Psoas muscle (tissue), 8 donors: ENCODE data around the gene HCN3. TPM values are rescaled to one million over a fixed set of nuclear protein-coding genes. Genes with fewer than 3 reads are reported as not detected.

Experiments used
- ATAC-seq, 4 donors: fragments of 200-7000 bp; cut with Tn5 transposase; one replicate each; pipeline ENCODE4 v1.9.1; 2020; ENCODE audit warnings: moderate library complexity in 3 of 4, mild to moderate bottlenecking in 2 of 4
- DNase-seq, 2 donors: peaks; one replicate each; pipeline ENCODE4 v3.0.0-alpha.2; 2020
- H3K27ac ChIP-seq: fragments of 200-600 bp; one replicate; pipeline ENCODE4 v1.8.0; 2022
- H3K27me3 ChIP-seq, 3 donors: fragments of 200-600 bp in 1 of 3; one replicate each; pipeline versions ENCODE4 v1.6.1 to v1.8.0; 2013 to 2022; ENCODE audit warnings: low read length in 2 of 3, mild to moderate bottlenecking in 2 of 3, moderate library complexity in 1 of 3; ENCODE audit not compliant: insufficient read depth in 3 of 3
- H3K36me3 ChIP-seq, 2 donors: fragments of 200-600 bp in 1 of 2; one replicate each; pipeline versions ENCODE4 v1.6.1 to v1.8.0; 2013 to 2022; ENCODE audit warnings: low read depth in 1 of 2, mild to moderate bottlenecking in 1 of 2, moderate library complexity in 1 of 2; ENCODE audit not compliant: insufficient read depth in 1 of 2
- H3K4me1 ChIP-seq: fragments of 200-600 bp; one replicate; pipeline ENCODE4 v1.8.0; 2022
- H3K4me3 ChIP-seq: fragments of 200-600 bp; one replicate; pipeline ENCODE4 v1.8.0; 2022; ENCODE audit warnings: mild to moderate bottlenecking
- H3K9me3 ChIP-seq: fragments of 200-600 bp; one replicate; pipeline ENCODE4 v1.8.0; 2022
- WGBS, 3 donors: extraction: QIAGEN DNeasy Blood & Tissue Kit; methylation state at CpG; one replicate each; pipeline versions ENCODE4 v1.1.6 to v1.1.7; 2013; 5-methylcytosine and 5-hydroxymethylcytosine counted together
- intact Hi-C, 2 donors: fragments of 100-400 bp; cut with DNase I; formaldehyde crosslinking; loops; one replicate each; pipeline versions ENCODE4 v1.11.0 to v1.14.2; 2022
- polyA plus RNA-seq, 3 donors: library from polyadenylated mRNA; stranded (reverse); fragments of 200-250 nt; gene quantifications; one replicate each; pipeline ENCODE4 v1.2.3, GENCODE V29; 2013
- total RNA-seq, 4 donors: library from RNA; stranded (reverse); fragmentation: NEBNext Ultra II Directional in 2 of 4; extraction: Animal tissue kit (Norgen Biotek cat#: 25700) in 2 of 4; gene quantifications; one replicate each; pipeline versions ENCODE4 v1.2.1 to v1.2.4, GENCODE V29; 2021 to 2023
- TF ChIP-seq, protein P1 (sequence below): fragments of 200-600 bp; IDR thresholded peaks from one replicate; pipeline ENCODE4 v1.8.0; 2022; ENCODE audit warnings: antibody characterized with exemption
- donor health status: healthy with polysubstance abuse.
- donor health status: DM: no; HTN: no; CAD: no; lungs with moderate emphysema.
- donor health status: Bipolar disorder and iron deficiency.
- donor health status: healthy.
- donor health status: DM: yes; HTN: yes; CAD: no.
- donor health status: DM: no; HTN: no; CAD: no.
- donor health status: DM: no; HTN: no; CAD: no.
- donor health status: DM: yes; HTN: yes; CAD: no.

The HCN3 gene
- total and polyA plus RNA-seq, 7 donors: 0.27 to 0.97 (median 0.45) TPM; not detected in 1

- no peak overlapping the region for H3K4me3 ChIP-seq
- peaks cover 3 to 56% of the 10 kb centered on the region in 2 donors for H3K36me3 ChIP-seq
- TF ChIP-seq, protein P1, sequence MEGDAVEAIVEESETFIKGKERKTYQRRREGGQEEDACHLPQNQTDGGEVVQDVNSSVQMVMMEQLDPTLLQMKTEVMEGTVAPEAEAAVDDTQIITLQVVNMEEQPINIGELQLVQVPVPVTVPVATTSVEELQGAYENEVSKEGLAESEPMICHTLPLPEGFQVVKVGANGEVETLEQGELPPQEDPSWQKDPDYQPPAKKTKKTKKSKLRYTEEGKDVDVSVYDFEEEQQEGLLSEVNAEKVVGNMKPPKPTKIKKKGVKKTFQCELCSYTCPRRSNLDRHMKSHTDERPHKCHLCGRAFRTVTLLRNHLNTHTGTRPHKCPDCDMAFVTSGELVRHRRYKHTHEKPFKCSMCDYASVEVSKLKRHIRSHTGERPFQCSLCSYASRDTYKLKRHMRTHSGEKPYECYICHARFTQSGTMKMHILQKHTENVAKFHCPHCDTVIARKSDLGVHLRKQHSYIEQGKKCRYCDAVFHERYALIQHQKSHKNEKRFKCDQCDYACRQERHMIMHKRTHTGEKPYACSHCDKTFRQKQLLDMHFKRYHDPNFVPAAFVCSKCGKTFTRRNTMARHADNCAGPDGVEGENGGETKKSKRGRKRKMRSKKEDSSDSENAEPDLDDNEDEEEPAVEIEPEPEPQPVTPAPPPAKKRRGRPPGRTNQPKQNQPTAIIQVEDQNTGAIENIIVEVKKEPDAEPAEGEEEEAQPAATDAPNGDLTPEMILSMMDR: no peak
- intact Hi-C loops: no loop called here
- H3K4me1 ChIP-seq: peaks cover 10% of the 10 kb centered on the region
- no peaks in the 10 kb centered on the region for H3K27me3 ChIP-seq
- no peaks in the 10 kb centered on the region for H3K9me3 ChIP-seq
- WGBS, 3 donors: 94 to 96% (median 94%) methylated on average over 3 of the region's 3 CpGs
- no peak overlapping the region for H3K27ac ChIP-seq
- no peak for DNase-seq
- no peak for ATAC-seq
Measured at GRCh38 chr1:155316922-155317321, 39.7 kb downstream of the HCN3 start.

GRCh38 chr1:155318082-155318481 lies 40.8 kb downstream of the HCN3 start:
- Histone ChIP-seq H3K9me3 (no peaks in the 10 kb centered on the region), H3K4me1 (peaks cover 20% of the 10 kb centered on the region), H3K4me3 (no peak overlapping the region), H3K27ac (no peak overlapping the region), H3K36me3 (peaks cover 3 to 44% of the 10 kb centered on the region in 2 donors), H3K27me3 (no peaks in the 10 kb centered on the region)
- TF ChIP-seq, protein P1: no peak
- 92 to 97% (median 92%) methylated on average over 9 of the region's 9 CpGs for WGBS, 3 donors
- intact Hi-C loops: no loop called here
- ATAC-seq (no peak), DNase-seq (no peak)

DNA sequence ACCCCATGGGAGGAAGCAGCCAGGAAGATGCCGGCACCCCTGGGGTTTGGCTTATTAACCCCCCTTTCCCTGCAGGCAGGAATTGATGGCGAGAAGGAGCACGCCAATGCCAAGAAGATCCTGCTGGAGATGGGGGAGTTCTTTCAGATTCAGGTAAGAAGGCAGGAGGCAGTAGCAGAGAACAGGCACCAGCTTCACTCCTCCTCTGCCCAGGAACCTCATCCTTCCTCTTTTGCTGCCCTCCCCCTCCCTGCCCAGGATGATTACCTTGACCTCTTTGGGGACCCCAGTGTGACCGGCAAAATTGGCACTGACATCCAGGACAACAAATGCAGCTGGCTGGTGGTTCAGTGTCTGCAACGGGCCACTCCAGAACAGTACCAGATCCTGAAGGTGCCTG lies 42.3 kb downstream of the HCN3 start:
- TF ChIP-seq, protein P1: no peak
- WGBS, 3 donors: 69 to 73% (median 70%) methylated on average over 5 of the region's 5 CpGs
- H3K36me3 ChIP-seq: peaks cover 0 to 31% of the 10 kb centered on the region in 2 donors
- no peaks in the 10 kb centered on the region for H3K9me3 ChIP-seq
- ATAC-seq (no peak), DNase-seq (no peak)
- intact Hi-C loops: no loop called here
- no peak overlapping the region for H3K27ac ChIP-seq
- H3K4me1 ChIP-seq: peaks cover 20% of the 10 kb centered on the region
- no peaks in the 10 kb centered on the region for H3K27me3 ChIP-seq
- no peak overlapping the region for H3K4me3 ChIP-seq

DNA sequence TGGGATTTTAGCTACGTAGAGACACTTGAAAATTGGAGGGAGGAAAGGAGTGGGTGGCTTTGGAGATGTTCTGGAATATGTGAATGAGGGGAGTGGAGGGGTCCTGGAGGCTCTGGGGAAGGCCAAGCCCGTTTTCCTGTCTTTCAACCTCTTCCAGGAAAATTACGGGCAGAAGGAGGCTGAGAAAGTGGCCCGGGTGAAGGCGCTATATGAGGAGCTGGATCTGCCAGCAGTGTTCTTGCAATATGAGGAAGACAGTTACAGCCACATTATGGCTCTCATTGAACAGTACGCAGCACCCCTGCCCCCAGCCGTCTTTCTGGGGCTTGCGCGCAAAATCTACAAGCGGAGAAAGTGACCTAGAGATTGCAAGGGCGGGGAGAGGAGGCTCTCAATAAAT lies 43.0 kb downstream of the HCN3 start:
- Histone ChIP-seq H3K27ac (peak overlapping the region; percentile 9), H3K36me3 (peaks cover 0 to 24% of the 10 kb centered on the region in 2 donors), H3K4me3 (peak overlapping the region; percentile 96), H3K4me1 (peaks cover 22% of the 10 kb centered on the region), H3K9me3 (no peaks in the 10 kb centered on the region), H3K27me3 (no peaks in the 10 kb centered on the region)
- no peak for ATAC-seq
- TF ChIP-seq, protein P1: no peak
- intact Hi-C loops: loop anchor here (5.0 to 10.0 kb wide), 3 partner anchors 43 to 275 kb away; partner anchors contain the start of gene HCN3 (in 1 of the 2)
- no peak for DNase-seq
- WGBS, 3 donors: 35 to 36% (median 36%) methylated on average over 11 of the region's 11 CpGs
